Vagina (tissue), 2 donors: ENCODE measurements around the gene CACNA1I. TPM values are rescaled to one million over a fixed set of nuclear protein-coding genes. Genes with fewer than 3 reads are reported as not detected.

ENCODE experiments used
- DNase-seq, 2 donors: peaks; one replicate each; pipeline ENCODE4 v3.0.0-alpha.2; 2017; ENCODE audit errors: extremely low spot score in 2 of 2
- H3K27ac ChIP-seq: fragments of 200-600 bp; sonication (generic); one replicate; pipeline ENCODE4 v1.5.1; 2019
- H3K27me3 ChIP-seq: fragments of 200-600 bp; sonication (generic); one replicate; pipeline ENCODE4 v1.5.1; 2019
- H3K36me3 ChIP-seq, 2 donors: fragments of 200-600 bp; sonication (generic); one replicate each; pipeline ENCODE4 v1.5.1; 2017 to 2019
- H3K4me1 ChIP-seq: fragments of 200-600 bp; sonication (generic); one replicate; pipeline ENCODE4 v1.5.1; 2019
- H3K4me3 ChIP-seq, 2 donors: fragments of 200-600 bp; sonication (generic); 1 replicate in 1 of 2; 2 replicates in 1 of 2; pipeline ENCODE4 v1.5.1; 2016 to 2019
- H3K9me3 ChIP-seq: fragments of 200-600 bp; sonication (generic); one replicate; pipeline ENCODE4 v1.5.1; 2019
- POLR2A ChIP-seq, 2 donors: fragments of 450-650 bp; IDR thresholded peaks; one replicate each; pipeline ENCODE4 v1.6.1; 2017; ENCODE audit warnings: antibody characterized with exemption in 2 of 2, mild to moderate bottlenecking in 2 of 2, moderate library complexity in 2 of 2
- POLR2AphosphoS5 ChIP-seq, 2 donors: sonication (generic); formaldehyde crosslinking; IDR thresholded peaks; one replicate each; pipeline ENCODE4 v1.9.0; 2017; ENCODE audit warnings: antibody characterized with exemption in 2 of 2, mild to moderate bottlenecking in 2 of 2, low read depth in 1 of 2; ENCODE audit not compliant: insufficient read depth in 1 of 2
- intact Hi-C: fragments of 100-400 bp; cut with DNase I; formaldehyde crosslinking; loops from one replicate; pipeline ENCODE4 v1.15.1; 2023
- total RNA-seq: library from RNA; depleted of rRNA; stranded (reverse); fragments of >200 nt; gene quantifications from one replicate; pipeline ENCODE4 v1.2.3, GENCODE V29; 2016
- TF ChIP-seq, protein P1 (sequence below), 3 experiments: fragments of 450-650 bp in 2 of 3; fragments of 200-600 bp in 1 of 3; sonication (generic) in 1 of 3; IDR thresholded peaks; one replicate each; pipeline ENCODE4 v1.5.1; 2017 to 2019; ENCODE audit warnings: antibody characterized with exemption in 3 of 3, mild to moderate bottlenecking in 2 of 3, moderate library complexity in 2 of 3

Gene CACNA1I
- total RNA-seq, 1 donor from 2014 or later, result 1.2 TPM

- Histone ChIP-seq H3K4me3 (no peak overlapping the region), H3K36me3 (no peaks in the 10 kb centered on the region), H3K4me1 (no peaks in the 10 kb centered on the region), H3K27ac (no peak overlapping the region), H3K27me3 (no peaks in the 10 kb centered on the region), H3K9me3 (no peaks in the 10 kb centered on the region)
- intact Hi-C loops, result no loop called here
- TF ChIP-seq, protein P1, sequence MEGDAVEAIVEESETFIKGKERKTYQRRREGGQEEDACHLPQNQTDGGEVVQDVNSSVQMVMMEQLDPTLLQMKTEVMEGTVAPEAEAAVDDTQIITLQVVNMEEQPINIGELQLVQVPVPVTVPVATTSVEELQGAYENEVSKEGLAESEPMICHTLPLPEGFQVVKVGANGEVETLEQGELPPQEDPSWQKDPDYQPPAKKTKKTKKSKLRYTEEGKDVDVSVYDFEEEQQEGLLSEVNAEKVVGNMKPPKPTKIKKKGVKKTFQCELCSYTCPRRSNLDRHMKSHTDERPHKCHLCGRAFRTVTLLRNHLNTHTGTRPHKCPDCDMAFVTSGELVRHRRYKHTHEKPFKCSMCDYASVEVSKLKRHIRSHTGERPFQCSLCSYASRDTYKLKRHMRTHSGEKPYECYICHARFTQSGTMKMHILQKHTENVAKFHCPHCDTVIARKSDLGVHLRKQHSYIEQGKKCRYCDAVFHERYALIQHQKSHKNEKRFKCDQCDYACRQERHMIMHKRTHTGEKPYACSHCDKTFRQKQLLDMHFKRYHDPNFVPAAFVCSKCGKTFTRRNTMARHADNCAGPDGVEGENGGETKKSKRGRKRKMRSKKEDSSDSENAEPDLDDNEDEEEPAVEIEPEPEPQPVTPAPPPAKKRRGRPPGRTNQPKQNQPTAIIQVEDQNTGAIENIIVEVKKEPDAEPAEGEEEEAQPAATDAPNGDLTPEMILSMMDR (IDR thresholded peaks at IDR 0.05), result no peak
- peak in 1 of 2 donors; percentile 14 for TF ChIP-seq POLR2AphosphoS5 (IDR thresholded peaks at IDR 0.05; ENCODE audit: insufficient read depth in 1 of 2, low read depth in 1 of 2)
- TF ChIP-seq POLR2A (IDR thresholded peaks at IDR 0.05), result no peak
- DNase-seq, result no peak
These were observed 24.9 kb upstream of the CACNA1I start for GRCh38 chr22:39545386-39546365.

GRCh38 chr22:39546889-39547586, 23.5 kb upstream of the CACNA1I start:
- Histone ChIP-seq H3K4me1 (no peaks in the 10 kb centered on the region), H3K9me3 (no peaks in the 10 kb centered on the region), H3K27ac (no peak overlapping the region), H3K36me3 (no peaks in the 10 kb centered on the region), H3K4me3 (no peak overlapping the region), H3K27me3 (no peaks in the 10 kb centered on the region)
- no peak for TF ChIP-seq POLR2A (IDR thresholded peaks at IDR 0.05)
- TF ChIP-seq, protein P1 (IDR thresholded peaks at IDR 0.05), result no peak
- TF ChIP-seq POLR2AphosphoS5 (IDR thresholded peaks at IDR 0.05; ENCODE audit: insufficient read depth in 1 of 2, low read depth in 1 of 2), result no peak
- no peak for DNase-seq
- intact Hi-C loops, result no loop called here

DNA sequence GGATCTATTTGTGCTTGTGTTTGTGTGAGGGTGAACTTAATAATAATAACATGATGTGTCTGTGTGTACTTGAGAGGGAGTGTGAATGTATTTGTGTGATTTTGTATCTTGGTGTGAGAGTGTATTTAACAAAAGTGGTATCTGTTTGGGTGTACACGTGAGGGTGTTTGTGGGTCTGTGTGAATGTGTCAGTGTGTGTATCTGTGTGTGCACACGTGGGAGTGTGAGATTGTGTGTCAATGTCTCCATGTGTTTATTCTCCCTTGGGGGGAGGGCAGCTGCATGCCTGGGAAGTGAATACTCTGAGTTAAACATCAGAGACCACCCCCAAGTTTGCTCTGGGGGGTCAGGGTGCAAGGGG, 23.0 kb upstream of the CACNA1I start:
- no peaks in the 10 kb centered on the region for H3K9me3 ChIP-seq
- no peak overlapping the region for H3K4me3 ChIP-seq
- no peak overlapping the region for H3K27ac ChIP-seq
- H3K4me1 ChIP-seq, result no peaks in the 10 kb centered on the region
- no peak for DNase-seq
- no peaks in the 10 kb centered on the region for H3K36me3 ChIP-seq
- no peaks in the 10 kb centered on the region for H3K27me3 ChIP-seq
- TF ChIP-seq, protein P1 (IDR thresholded peaks at IDR 0.05), result no peak
- TF ChIP-seq POLR2A (IDR thresholded peaks at IDR 0.05) (no peak), POLR2AphosphoS5 (IDR thresholded peaks at IDR 0.05; ENCODE audit: insufficient read depth in 1 of 2, low read depth in 1 of 2) (no peak)
- intact Hi-C loops, result no loop called here

DNA sequence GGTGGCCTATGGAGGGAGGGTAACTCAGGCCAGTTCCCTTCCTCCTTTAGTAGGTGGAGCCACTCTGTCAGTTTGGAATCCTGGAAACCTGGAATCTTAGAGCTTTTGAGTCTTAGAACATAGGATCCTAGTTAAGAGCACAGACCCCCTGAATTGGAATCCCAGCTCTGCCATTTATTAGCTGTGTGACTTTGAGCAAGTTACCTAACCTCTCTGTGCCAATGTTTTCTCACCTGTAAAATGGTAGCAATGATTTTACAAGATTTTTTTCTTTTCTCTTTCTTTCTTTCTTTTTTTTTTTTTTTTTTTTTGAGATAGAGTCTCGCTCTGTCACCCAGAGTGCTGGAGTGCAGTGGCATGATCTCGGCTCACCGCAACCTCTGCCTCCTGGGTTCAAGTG, 17.1 kb upstream of the CACNA1I start:
- intact Hi-C loops, result no loop called here
- Histone ChIP-seq H3K4me3 (no peak overlapping the region), H3K27ac (no peak overlapping the region), H3K36me3 (no peaks in the 10 kb centered on the region), H3K4me1 (peaks cover 13% of the 10 kb centered on the region), H3K9me3 (no peaks in the 10 kb centered on the region), H3K27me3 (peaks cover 12% of the 10 kb centered on the region)
- TF ChIP-seq, protein P1 (IDR thresholded peaks at IDR 0.05), result no peak
- TF ChIP-seq POLR2A (IDR thresholded peaks at IDR 0.05), result no peak
- no peak for TF ChIP-seq POLR2AphosphoS5 (IDR thresholded peaks at IDR 0.05; ENCODE audit: insufficient read depth in 1 of 2, low read depth in 1 of 2)
- no peak for DNase-seq
